DND-41 (cell line): ENCODE results near the gene PROM2.

Experiments used
- EZH2 ChIP-seq: IDR thresholded peaks from 3 replicates; pipeline ENCODE4 v1.6.1; 2012; ENCODE audit warnings: borderline replicate concordance, low read depth, mild to moderate bottlenecking, moderate library complexity, low read length, inconsistent platforms; ENCODE audit not compliant: severe bottlenecking
- TF ChIP-seq, protein P1 (sequence below): IDR thresholded peaks from 2 replicates; pipeline ENCODE4 v1.5.1; 2012; ENCODE audit warnings: borderline replicate concordance, low read length, moderate library complexity, mild to moderate bottlenecking; ENCODE audit not compliant: poor library complexity, severe bottlenecking; ENCODE audit errors: extremely low read depth

DNA sequence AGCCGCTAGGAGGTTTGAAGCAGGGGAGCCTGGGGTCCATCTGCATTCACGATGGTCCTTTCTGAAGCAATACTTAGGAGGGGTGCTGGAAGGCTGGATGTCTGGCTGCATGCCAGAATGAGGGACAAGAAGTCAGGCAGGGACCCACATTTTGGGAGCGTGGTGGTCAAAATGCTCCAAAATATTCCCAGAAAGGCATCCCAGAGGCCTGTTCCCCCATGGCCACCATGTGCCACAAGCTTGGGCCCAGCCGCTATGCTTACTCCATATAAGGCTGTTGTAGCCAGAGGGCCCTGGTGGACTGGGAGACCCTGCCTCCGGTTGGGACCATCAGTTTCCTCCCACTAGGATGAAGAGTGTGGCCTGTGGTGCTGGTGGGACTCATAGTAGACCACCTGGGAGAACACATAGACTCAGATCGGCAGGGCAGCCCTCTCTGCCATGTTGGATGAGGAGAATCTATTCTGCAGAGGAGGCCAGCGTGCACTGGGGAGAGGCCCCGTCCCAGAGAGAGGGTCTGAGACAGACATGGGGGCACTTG, 3.6 kb upstream of the PROM2 start:
- TF ChIP-seq, protein P1, sequence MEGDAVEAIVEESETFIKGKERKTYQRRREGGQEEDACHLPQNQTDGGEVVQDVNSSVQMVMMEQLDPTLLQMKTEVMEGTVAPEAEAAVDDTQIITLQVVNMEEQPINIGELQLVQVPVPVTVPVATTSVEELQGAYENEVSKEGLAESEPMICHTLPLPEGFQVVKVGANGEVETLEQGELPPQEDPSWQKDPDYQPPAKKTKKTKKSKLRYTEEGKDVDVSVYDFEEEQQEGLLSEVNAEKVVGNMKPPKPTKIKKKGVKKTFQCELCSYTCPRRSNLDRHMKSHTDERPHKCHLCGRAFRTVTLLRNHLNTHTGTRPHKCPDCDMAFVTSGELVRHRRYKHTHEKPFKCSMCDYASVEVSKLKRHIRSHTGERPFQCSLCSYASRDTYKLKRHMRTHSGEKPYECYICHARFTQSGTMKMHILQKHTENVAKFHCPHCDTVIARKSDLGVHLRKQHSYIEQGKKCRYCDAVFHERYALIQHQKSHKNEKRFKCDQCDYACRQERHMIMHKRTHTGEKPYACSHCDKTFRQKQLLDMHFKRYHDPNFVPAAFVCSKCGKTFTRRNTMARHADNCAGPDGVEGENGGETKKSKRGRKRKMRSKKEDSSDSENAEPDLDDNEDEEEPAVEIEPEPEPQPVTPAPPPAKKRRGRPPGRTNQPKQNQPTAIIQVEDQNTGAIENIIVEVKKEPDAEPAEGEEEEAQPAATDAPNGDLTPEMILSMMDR = no peak
- TF ChIP-seq EZH2 = no peak
